ENCODE results near the gene SF1.

DNA sequence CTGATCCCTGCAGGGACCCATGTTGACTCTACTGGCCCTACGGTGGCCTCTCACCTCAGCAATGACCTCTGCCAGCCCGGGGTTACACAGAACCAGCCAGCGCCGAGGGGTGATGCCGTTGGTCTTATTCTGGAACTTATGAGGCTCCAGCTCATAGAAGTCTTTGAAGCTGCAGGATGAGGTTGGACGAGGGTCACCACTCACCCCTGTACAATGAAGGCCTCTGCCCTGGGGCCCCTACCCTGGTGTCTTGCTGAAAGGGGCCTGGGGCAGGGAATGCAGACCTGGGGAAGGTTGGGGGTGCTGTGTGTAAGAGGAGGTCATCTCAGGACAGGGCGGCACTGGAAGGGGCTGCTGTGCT lies 25.3 kb downstream of the SF1 start:
- TF ChIP-seq, protein P1, sequence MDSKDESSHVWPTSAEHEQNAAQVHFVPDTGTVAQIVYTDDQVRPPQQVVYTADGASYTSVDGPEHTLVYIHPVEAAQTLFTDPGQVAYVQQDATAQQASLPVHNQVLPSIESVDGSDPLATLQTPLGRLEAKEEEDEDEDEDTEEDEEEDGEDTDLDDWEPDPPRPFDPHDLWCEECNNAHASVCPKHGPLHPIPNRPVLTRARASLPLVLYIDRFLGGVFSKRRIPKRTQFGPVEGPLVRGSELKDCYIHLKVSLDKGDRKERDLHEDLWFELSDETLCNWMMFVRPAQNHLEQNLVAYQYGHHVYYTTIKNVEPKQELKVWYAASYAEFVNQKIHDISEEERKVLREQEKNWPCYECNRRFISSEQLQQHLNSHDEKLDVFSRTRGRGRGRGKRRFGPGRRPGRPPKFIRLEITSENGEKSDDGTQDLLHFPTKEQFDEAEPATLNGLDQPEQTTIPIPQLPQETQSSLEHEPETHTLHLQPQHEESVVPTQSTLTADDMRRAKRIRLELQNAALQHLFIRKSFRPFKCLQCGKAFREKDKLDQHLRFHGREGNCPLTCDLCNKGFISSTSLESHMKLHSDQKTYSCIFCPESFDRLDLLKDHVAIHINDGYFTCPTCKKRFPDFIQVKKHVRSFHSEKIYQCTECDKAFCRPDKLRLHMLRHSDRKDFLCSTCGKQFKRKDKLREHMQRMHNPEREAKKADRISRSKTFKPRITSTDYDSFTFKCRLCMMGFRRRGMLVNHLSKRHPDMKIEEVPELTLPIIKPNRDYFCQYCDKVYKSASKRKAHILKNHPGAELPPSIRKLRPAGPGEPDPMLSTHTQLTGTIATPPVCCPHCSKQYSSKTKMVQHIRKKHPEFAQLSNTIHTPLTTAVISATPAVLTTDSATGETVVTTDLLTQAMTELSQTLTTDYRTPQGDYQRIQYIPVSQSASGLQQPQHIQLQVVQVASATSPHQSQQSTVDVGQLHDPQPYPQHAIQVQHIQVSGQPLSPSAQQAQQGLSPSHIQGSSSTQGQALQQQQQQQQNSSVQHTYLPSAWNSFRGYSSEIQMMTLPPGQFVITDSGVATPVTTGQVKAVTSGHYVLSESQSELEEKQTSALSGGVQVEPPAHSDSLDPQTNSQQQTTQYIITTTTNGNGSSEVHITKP (IDR thresholded peaks at IDR 0.05; ENCODE audit: partially characterized antibody), result no peak
- no peak for TF ChIP-seq ZBTB1 (CRISPR knock-in tag; IDR thresholded peaks at IDR 0.05; ENCODE audit: borderline replicate concordance, low read depth)
- TF ChIP-seq EP300 (IDR thresholded peaks at IDR 0.05; ENCODE audit: low read length), result no peak
- TF ChIP-seq, protein P2, sequence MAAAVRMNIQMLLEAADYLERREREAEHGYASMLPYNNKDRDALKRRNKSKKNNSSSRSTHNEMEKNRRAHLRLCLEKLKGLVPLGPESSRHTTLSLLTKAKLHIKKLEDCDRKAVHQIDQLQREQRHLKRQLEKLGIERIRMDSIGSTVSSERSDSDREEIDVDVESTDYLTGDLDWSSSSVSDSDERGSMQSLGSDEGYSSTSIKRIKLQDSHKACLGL (CRISPR knock-in tag; IDR thresholded peaks at IDR 0.05; ENCODE audit: borderline replicate concordance, poor library complexity, severe bottlenecking), result no peak
- TF ChIP-seq, protein P3, sequence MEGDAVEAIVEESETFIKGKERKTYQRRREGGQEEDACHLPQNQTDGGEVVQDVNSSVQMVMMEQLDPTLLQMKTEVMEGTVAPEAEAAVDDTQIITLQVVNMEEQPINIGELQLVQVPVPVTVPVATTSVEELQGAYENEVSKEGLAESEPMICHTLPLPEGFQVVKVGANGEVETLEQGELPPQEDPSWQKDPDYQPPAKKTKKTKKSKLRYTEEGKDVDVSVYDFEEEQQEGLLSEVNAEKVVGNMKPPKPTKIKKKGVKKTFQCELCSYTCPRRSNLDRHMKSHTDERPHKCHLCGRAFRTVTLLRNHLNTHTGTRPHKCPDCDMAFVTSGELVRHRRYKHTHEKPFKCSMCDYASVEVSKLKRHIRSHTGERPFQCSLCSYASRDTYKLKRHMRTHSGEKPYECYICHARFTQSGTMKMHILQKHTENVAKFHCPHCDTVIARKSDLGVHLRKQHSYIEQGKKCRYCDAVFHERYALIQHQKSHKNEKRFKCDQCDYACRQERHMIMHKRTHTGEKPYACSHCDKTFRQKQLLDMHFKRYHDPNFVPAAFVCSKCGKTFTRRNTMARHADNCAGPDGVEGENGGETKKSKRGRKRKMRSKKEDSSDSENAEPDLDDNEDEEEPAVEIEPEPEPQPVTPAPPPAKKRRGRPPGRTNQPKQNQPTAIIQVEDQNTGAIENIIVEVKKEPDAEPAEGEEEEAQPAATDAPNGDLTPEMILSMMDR (IDR thresholded peaks at IDR 0.05 in 2 of 3, conservative IDR thresholded peaks at IDR 0.05 in 1 of 3; ENCODE audit: insufficient read depth in 2 of 3, low read depth in 1 of 3, low read length in 3 of 3), result no peak
- TF ChIP-seq PHF21A (IDR thresholded peaks at IDR 0.05; ENCODE audit: borderline replicate concordance, low read depth), result no peak
- no peak for TF ChIP-seq MYC (IDR thresholded peaks at IDR 0.05; ENCODE audit: low read depth, low read length)
- TF ChIP-seq MYC (CRISPR knock-in tag; IDR thresholded peaks at IDR 0.05; ENCODE audit: borderline replicate concordance, low read depth), result no peak
- no peak for TF ChIP-seq FOS (IDR thresholded peaks at IDR 0.05; ENCODE audit: extremely low read depth, insufficient read length)
- no peak for TF ChIP-seq KLF10 (CRISPR knock-in tag; IDR thresholded peaks at IDR 0.05)
- TF ChIP-seq YY1 (IDR thresholded peaks at IDR 0.05; ENCODE audit: borderline replicate concordance in 1 of 3, control insufficient read depth in 1 of 3, extremely low read depth in 1 of 3, insufficient read depth in 3 of 3, insufficient read length in 1 of 3, insufficient replicate concordance in 2 of 3, low read depth in 1 of 3, low read length in 2 of 3), result no peak

Data from K562 (cell line).